B cell (primary cell): ENCODE measurements around the gene ZBTB8OS. TPM values are rescaled to one million over a fixed set of nuclear protein-coding genes. Genes with fewer than 3 reads are reported as not detected.

Experiments
- ATAC-seq: fragments of 200-7000 bp; cut with Tn5 transposase; one replicate; pipeline ENCODE4 v1.10.0; 2021; ENCODE audit warnings: low read depth, mild to moderate bottlenecking, moderate number of reproducible peaks, moderate library complexity
- CTCF ChIA-PET: fragments of 350-600 bp; sonication (Branson Sonifier 250); formaldehyde crosslinking; loops from one replicate; lab custom pipeline; 2021; ENCODE audit warnings: antibody characterized with exemption, inconsistent platforms; lab: Charles Lee
- POLR2A ChIA-PET: fragments of 350-600 bp; sonication (Branson Sonifier 250); formaldehyde crosslinking; loops from one replicate; lab custom pipeline; 2021; ENCODE audit warnings: antibody characterized with exemption; lab: Charles Lee
- DNase-seq: peaks from one replicate; pipeline ENCODE4 v3.0.0; 2013
- H2AFZ ChIP-seq: 2 replicates; pipeline ENCODE4 v1.6.1; 2012; ENCODE audit warnings: mild to moderate bottlenecking, low read depth, low read length; ENCODE audit not compliant: insufficient read depth, poor library complexity, severe bottlenecking
- H3K27ac ChIP-seq, 2 donors: 1 replicate in 1 of 2; 2 replicates in 1 of 2; pipeline ENCODE4 v1.5.1; 2012 to 2013; ENCODE audit warnings: low read length in 2 of 2, mild to moderate bottlenecking in 2 of 2, moderate library complexity in 1 of 2
- H3K27me3 ChIP-seq, 4 experiments: fragments of 200-600 bp in 1 of 4; sonication (generic) in 1 of 4; replicated peaks in 1 of 4; 1 replicate in 2 of 4; 2 replicates in 2 of 4; pipeline versions ENCODE4 v1.6.1 to v1.7.0; 2013 to 2016; ENCODE audit warnings: low read length in 3 of 4, mild to moderate bottlenecking in 2 of 4, mixed read lengths in 1 of 4, moderate library complexity in 1 of 4; ENCODE audit not compliant: insufficient read depth in 4 of 4, control insufficient read depth in 3 of 4; ENCODE audit errors: control extremely low read depth in 1 of 4
- H3K36me3 ChIP-seq, 2 experiments: replicated peaks in 1 of 2; 1 replicate in 1 of 2; 2 replicates in 1 of 2; pipeline versions ENCODE4 v1.6.1 to v1.7.1; 2013; ENCODE audit warnings: low read length in 1 of 2; ENCODE audit not compliant: insufficient read depth in 2 of 2, control insufficient read depth in 1 of 2; ENCODE audit errors: control extremely low read depth in 1 of 2, extremely low read depth in 1 of 2
- H3K4me1 ChIP-seq, 2 donors: fragments of 200-600 bp in 1 of 2; sonication (generic) in 1 of 2; 1 replicate in 1 of 2; 2 replicates in 1 of 2; pipeline versions ENCODE4 v1.5.1 to v1.6.1; 2013 to 2017; ENCODE audit warnings: low read length in 2 of 2; ENCODE audit not compliant: control insufficient read depth in 2 of 2, insufficient read depth in 2 of 2
- H3K4me2 ChIP-seq: replicated peaks from 2 replicates; pipeline ENCODE3; 2012; ENCODE audit warnings: mild to moderate bottlenecking, low read depth, low read length; ENCODE audit not compliant: poor library complexity, severe bottlenecking
- H3K4me3 ChIP-seq, 5 experiments: fragments of 200-600 bp in 1 of 5; sonication (generic) in 1 of 5; 1 replicate in 3 of 5; 2 replicates in 2 of 5; pipeline versions ENCODE4 v1.5.1 to v1.7.0; 2011 to 2016; ENCODE audit warnings: low read length in 4 of 5, mild to moderate bottlenecking in 4 of 5, low read depth in 2 of 5, control low read depth in 1 of 5, moderate library complexity in 1 of 5; ENCODE audit not compliant: insufficient read depth in 1 of 5; ENCODE audit errors: control extremely low read depth in 1 of 5, extremely low read depth in 1 of 5
- H3K79me2 ChIP-seq: fragments of 200-600 bp; sonication (generic); one replicate; pipeline ENCODE4 v1.6.0; 2016; ENCODE audit warnings: low read length; ENCODE audit not compliant: control insufficient read depth, insufficient read depth
- H3K9ac ChIP-seq: fragments of 200-600 bp; sonication (generic); 2 replicates; pipeline ENCODE4 v1.6.1; 2017; ENCODE audit warnings: mild to moderate bottlenecking, low read length, moderate library complexity
- H3K9me3 ChIP-seq, 3 donors: one replicate each; pipeline versions ENCODE4 v1.6.1 to v1.7.1; 2013; ENCODE audit warnings: low read length in 2 of 3; ENCODE audit not compliant: control insufficient read depth in 2 of 3, insufficient read depth in 1 of 3; ENCODE audit errors: control extremely low read depth in 1 of 3
- H4K20me1 ChIP-seq: 2 replicates; pipeline ENCODE4 v1.6.0; 2012; ENCODE audit warnings: mild to moderate bottlenecking, low read length; ENCODE audit not compliant: insufficient read depth, control insufficient read depth, poor library complexity, severe bottlenecking
- H3K27ac Mint-ChIP-seq: one replicate; pipeline ENCODE4 v1.8.0; 2021; ENCODE audit warnings: mixed read lengths
- H3K27me3 Mint-ChIP-seq: one replicate; pipeline ENCODE4 v1.8.0; 2021; ENCODE audit warnings: mixed read lengths
- H3K4me1 Mint-ChIP-seq: one replicate; pipeline ENCODE4 v1.8.0; 2021; ENCODE audit warnings: mixed read lengths
- H3K4me3 Mint-ChIP-seq: one replicate; pipeline ENCODE4 v1.8.0; 2021; ENCODE audit warnings: mixed read lengths
- H3K9me3 Mint-ChIP-seq: one replicate; pipeline ENCODE4 v1.8.0; 2022; ENCODE audit warnings: mixed read lengths; ENCODE audit not compliant: insufficient read depth
- CTCF ChIP-seq: fragments of 200-600 bp; IDR thresholded peaks from one replicate; pipeline ENCODE4 v1.8.0; 2022; ENCODE audit warnings: antibody characterized with exemption, mild to moderate bottlenecking
- EZH2 ChIP-seq: IDR thresholded peaks from 2 replicates; pipeline ENCODE4 v1.6.1; 2012; ENCODE audit warnings: borderline replicate concordance, low read depth, mild to moderate bottlenecking, moderate library complexity, low read length; ENCODE audit not compliant: insufficient read depth, poor library complexity, severe bottlenecking
- WGBS: methylation state at CpG from one replicate; pipeline ENCODE4 v1.1.5; 2013; ENCODE audit warnings: missing lambda C conversion rate; ENCODE audit not compliant: insufficient coverage; 5-methylcytosine and 5-hydroxymethylcytosine counted together
- intact Hi-C: fragments of 100-400 bp; cut with micrococcal nuclease; formaldehyde crosslinking; loops from one replicate; pipeline ENCODE4 v1.10.0; 2022
- polyA plus RNA-seq: library from polyadenylated mRNA; depleted of rRNA; stranded (reverse); fragments of >200 nt; gene quantifications from 2 replicates; pipeline ENCODE4 v1.2.3, GENCODE V29; 2012
- total RNA-seq, 2 donors: library from RNA; stranded (reverse); fragments of 120-200 nt in 1 of 2; gene quantifications; 1 replicate in 1 of 2; 2 replicates in 1 of 2; pipeline versions ENCODE4 v1.2.3 to v1.2.4, GENCODE V29; 2013 to 2022

The ZBTB8OS gene
- total and polyA plus RNA-seq, 2 donors (not counting 1 experiment from before 2014, with no cell fraction given), result 35.1 to 50.9 TPM

GRCh38 chr1:32622205-32622604 lies 28.1 kb downstream of the ZBTB8OS start:
- Histone ChIP-seq H3K4me1 (peaks cover 9 to 12% of the 10 kb centered on the region in 2 donors), H3K36me3 (peaks cover 5 to 19% of the 10 kb centered on the region in 2 experiments), H3K4me3 (no peak overlapping the region), H4K20me1 (no peaks in the 10 kb centered on the region), H3K27ac (no peak overlapping the region), H3K9ac (no peak overlapping the region), H3K4me2 (no peak overlapping the region), H3K79me2 (no peaks in the 10 kb centered on the region), H2AFZ (no peak overlapping the region), H3K9me3 (no peaks in the 10 kb centered on the region), H3K27me3 (no peaks in the 10 kb centered on the region)
- H3K27ac Mint-ChIP-seq, result no peak overlapping the region
- no CpG with 5 or more reads among the region's 2 CpGs for WGBS
- ATAC-seq (no peak), DNase-seq (no peak)
- no peaks in the 10 kb centered on the region for H3K9me3 Mint-ChIP-seq
- no peak for TF ChIP-seq EZH2
- TF ChIP-seq CTCF, result no peak
- H3K4me1 Mint-ChIP-seq, result peaks cover 20% of the 10 kb centered on the region
- H3K4me3 Mint-ChIP-seq, result no peak overlapping the region
- H3K27me3 Mint-ChIP-seq, result no peaks in the 10 kb centered on the region
- intact Hi-C loops, result no loop called here
- CTCF ChIA-PET, result no interaction called here
- POLR2A ChIA-PET, result no interaction called here

- Histone ChIP-seq H3K27me3 (no peaks in the 10 kb centered on the region), H3K4me2 (no peak overlapping the region), H3K9me3 (no peaks in the 10 kb centered on the region), H3K4me3 (no peak overlapping the region), H3K4me1 (peaks cover 9 to 12% of the 10 kb centered on the region in 2 donors), H4K20me1 (no peaks in the 10 kb centered on the region), H3K27ac (no peak overlapping the region), H3K36me3 (peaks cover 4 to 8% of the 10 kb centered on the region in 2 experiments), H3K9ac (no peak overlapping the region), H3K79me2 (no peaks in the 10 kb centered on the region), H2AFZ (no peak overlapping the region)
- peaks cover 16% of the 10 kb centered on the region for H3K4me1 Mint-ChIP-seq
- 67% methylated on average over 1 of the region's 5 CpGs for WGBS
- no peak for ATAC-seq
- H3K27ac Mint-ChIP-seq, result no peak overlapping the region
- intact Hi-C loops, result no loop called here
- CTCF ChIA-PET, result interaction anchor here (0.8 kb wide), 1 partner anchor 99 kb away, joined by 3 read pairs; no protein-coding TSS in a partner anchor
- no peak for DNase-seq
- TF ChIP-seq EZH2, result no peak
- no peak for TF ChIP-seq CTCF
- no peaks in the 10 kb centered on the region for H3K27me3 Mint-ChIP-seq
- H3K4me3 Mint-ChIP-seq, result no peak overlapping the region
- no peaks in the 10 kb centered on the region for H3K9me3 Mint-ChIP-seq
- POLR2A ChIA-PET, result no interaction called here
Observed at GRCh38 chr1:32619701-32620485, 30.5 kb downstream of the ZBTB8OS start.
